ENCODE measurements around the gene TREX2.
"Not testable (repeated sequence)": the region's sequence is repeated elsewhere in the genome, so short reads cannot be mapped to it uniquely, and the experiment has no call there.

TREX2 gene

DNA sequence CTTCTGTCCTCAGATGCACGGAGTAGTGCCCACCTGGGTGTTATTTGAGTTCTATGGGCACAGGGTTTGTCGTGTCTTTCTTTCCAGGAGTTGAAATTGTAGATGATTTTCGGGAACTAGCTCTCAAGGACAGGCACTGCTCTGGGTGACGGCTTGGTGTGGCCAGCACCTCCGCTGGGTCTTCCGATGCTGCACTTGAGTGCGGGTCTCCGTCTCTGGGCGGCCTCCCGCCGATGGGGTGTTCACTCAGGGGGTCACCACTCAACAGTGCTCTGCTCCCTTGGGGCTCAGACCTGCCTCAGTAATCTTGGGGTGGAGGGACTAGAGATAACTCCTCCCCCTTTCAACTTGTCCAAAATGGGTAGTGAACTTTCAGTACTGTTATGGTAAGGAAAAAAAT lies 32.1 kb downstream of the TREX2 start:
- H3K4me1 Mint-ChIP-seq (ENCODE audit: low read depth) = peaks cover 7% of the 10 kb centered on the region
- no peaks in the 10 kb centered on the region for H3K9me3 Mint-ChIP-seq (ENCODE audit: low read depth)
- H3K4me3 Mint-ChIP-seq = no peak overlapping the region
- H3K27ac Mint-ChIP-seq = no peak overlapping the region
- H3K36me3 Mint-ChIP-seq = no peaks in the 10 kb centered on the region
- H3K27me3 Mint-ChIP-seq = no peaks in the 10 kb centered on the region

DNA sequence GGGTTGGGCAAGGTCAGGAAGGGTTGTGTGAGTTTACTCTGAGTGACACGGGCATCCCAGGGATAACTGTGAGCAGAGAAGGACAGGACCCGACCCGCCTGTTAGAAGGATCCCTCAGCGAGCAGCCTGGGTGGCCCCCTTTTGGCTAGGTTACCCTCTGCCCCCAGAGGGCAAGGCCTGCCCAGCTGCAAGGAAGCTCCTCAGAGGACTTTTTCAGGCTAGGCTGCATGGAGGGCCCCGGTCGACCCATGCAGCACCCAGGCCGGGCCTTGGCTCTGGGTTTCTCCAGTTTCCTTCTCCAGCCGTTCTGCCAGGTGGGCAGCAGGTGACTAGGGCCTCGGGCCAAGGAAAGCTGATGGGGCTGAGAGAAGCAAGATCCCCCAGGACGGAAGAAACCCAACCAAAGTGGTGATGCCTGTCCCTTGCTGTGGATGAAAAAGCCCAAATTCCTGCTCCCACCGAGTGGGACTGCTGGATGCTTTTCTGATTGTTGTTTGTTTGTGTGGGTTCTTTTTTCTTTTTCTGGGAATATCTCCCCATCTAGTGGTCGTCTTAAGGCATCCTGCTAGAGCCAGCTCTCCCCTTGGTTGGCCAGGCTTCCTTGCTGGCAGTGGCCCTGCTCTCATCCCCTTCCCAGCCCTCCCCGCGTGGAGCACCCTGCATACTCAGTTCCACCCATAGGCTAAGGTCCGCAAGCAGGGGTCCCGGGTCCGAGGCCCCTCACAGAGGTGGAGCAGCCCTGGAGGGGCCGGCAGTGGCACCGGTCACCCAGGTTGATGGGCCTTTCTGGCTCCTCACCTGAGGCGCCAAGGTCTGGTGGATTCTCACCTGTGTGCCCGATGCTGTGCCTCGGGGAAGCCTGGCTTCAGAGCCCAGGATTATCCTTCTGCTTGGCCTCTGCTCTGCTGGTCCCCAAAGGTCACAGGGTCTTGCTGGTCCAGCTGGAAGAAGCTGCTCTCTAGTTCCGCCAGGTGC lies 32.8 kb downstream of the TREX2 start:
- Mint-ChIP-seq H3K27me3 (no peaks in the 10 kb centered on the region), H3K36me3 (no peaks in the 10 kb centered on the region), H3K4me3 (no peak overlapping the region), H3K27ac (no peak overlapping the region), H3K4me1 (ENCODE audit: low read depth) (peaks cover 7% of the 10 kb centered on the region), H3K9me3 (ENCODE audit: low read depth) (no peaks in the 10 kb centered on the region)

DNA sequence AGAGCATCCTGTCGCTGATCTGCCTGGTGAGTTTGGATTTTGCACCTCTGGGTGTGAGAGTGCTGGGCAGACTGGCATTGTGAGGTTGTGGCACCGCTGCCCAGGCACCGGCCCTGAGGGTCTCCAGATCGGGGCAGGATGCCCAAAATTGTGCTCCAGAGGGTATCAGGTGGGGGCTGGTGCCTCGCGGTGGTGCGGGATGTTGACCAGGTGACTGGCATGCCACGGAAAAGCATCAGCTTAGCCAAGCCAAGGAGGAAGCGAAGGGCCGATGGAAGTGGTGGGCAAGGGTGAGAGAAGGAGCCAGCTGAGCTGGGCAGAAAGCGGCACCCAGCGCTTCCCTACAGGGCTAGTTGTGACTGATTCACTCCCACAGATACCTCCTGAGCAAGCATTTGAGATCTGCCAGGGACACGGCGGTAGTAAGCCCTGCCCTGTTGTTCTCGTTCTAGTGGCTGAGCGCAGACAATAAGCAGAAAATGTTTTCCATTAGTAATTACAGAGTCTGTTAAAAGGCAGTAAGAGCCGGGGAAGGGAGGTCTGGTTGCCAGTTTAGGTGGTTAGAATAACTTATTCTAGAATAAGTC lies 33.8 kb downstream of the TREX2 start:
- Mint-ChIP-seq H3K27me3 (no peaks in the 10 kb centered on the region), H3K36me3 (no peaks in the 10 kb centered on the region), H3K27ac (no peak overlapping the region), H3K4me1 (ENCODE audit: low read depth) (peaks cover 7% of the 10 kb centered on the region), H3K9me3 (ENCODE audit: low read depth) (no peaks in the 10 kb centered on the region), H3K4me3 (peak overlapping the region; percentile 75)

DNA sequence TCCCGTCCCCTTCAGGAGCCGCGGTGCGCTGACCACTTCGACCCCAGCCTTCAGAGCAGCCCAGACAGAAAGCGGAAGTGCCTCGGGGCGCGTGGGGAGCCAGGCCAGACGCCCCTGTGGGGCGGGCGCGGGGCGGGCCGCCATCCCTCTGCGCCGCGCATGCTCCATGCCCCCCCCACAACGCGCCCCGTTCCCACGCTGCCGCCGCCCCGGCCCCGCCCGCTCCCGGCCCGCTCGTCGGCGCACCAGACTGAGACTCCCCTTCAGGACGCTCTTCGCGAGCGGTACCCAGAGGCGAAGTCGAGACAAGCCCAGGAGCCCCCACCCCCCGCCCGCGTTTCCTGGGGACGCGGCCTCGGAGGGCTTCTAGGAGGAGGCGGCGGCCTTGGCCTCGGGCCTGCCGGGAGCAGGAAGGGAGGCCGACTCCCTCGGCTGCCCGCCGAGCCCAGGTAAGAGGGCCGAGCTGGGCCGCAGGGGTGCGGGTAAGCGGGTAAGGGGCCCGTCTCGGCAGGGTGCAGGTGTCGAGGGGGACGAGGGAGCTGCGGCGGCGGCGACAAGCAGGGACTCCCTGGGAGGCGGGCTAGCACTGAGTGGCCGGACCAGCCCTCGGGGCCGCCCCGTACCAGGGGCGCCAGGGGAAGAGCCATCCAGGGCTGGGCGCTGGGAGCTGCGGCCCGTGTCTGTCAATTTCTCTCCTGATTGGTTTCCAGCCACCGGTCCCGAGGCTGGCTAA lies 34.4 kb downstream of the TREX2 start, which contains the start of gene ZFP92:
Gene ZFP92 (plus strand): TSS at position 218 of the 733 bp plus-strand sequence. CDS start 6,851 bp downstream, outside the sequence.
- peak within 1 kb of the TSS; percentile 75 for H3K4me3 Mint-ChIP-seq
- H3K4me1 Mint-ChIP-seq (ENCODE audit: low read depth) = peaks cover 7% of the 10 kb centered on the region
- H3K27me3 Mint-ChIP-seq = no peaks in the 10 kb centered on the region
- H3K9me3 Mint-ChIP-seq (ENCODE audit: low read depth) = no peaks in the 10 kb centered on the region
- H3K27ac Mint-ChIP-seq = no peak within 1 kb of the TSS
- H3K36me3 Mint-ChIP-seq = no peaks in the 10 kb centered on the region

DNA sequence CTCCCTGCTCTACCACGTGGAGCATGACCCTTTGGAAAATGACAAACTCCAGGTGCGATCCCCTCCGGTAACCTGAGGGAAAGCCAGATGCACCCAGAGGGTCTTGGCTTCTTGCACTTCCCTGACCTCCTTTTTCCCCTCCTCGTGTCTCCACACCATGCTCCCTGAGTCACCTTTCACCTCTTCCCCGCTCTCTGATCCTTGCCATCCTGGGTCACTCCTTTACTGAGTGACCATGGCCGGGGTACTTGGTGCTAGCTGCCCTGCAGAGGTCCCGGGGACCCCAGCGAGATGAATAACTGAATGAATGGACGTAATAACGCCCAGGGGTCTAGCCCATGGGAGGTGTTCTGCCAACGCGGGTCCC lies 35.0 kb downstream of the TREX2 start:
- Mint-ChIP-seq H3K27ac (no peak overlapping the region), H3K36me3 (no peaks in the 10 kb centered on the region), H3K4me3 (peak overlapping the region; percentile 71)

DNA sequence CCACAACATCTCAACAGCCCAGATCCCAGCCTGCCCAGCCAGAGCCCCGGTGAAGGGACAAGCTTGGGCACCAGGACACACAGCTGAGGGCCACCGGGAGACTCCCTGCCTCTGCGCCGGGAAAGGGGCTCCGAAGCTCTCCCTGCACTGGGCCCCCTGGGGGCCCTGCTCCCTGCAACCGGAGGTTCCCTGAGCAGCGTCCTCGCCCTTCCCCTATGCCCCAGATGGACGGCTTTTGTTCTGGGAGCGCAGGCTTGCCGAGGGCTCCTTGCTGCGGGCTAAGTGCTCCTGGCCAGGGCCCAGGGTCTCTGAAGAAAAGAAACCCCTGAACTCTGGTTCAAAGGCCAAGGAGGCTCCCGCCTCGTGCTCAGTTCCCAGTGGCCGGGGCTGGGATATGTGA lies 35.5 kb downstream of the TREX2 start:
- no peak overlapping the region for H3K27ac Mint-ChIP-seq
- peaks cover 7% of the 10 kb centered on the region for H3K4me1 Mint-ChIP-seq (ENCODE audit: low read depth)
- no peaks in the 10 kb centered on the region for H3K27me3 Mint-ChIP-seq
- peak overlapping the region; percentile 71 for H3K4me3 Mint-ChIP-seq
- no peaks in the 10 kb centered on the region for H3K36me3 Mint-ChIP-seq
- H3K9me3 Mint-ChIP-seq (ENCODE audit: low read depth) = no peaks in the 10 kb centered on the region

More for the DNA sequence above, 35.0 kb downstream of the TREX2 start:
- peaks cover 7% of the 10 kb centered on the region for H3K4me1 Mint-ChIP-seq (ENCODE audit: low read depth)
- H3K9me3 Mint-ChIP-seq (ENCODE audit: low read depth) = no peaks in the 10 kb centered on the region
- no peaks in the 10 kb centered on the region for H3K27me3 Mint-ChIP-seq

DNA sequence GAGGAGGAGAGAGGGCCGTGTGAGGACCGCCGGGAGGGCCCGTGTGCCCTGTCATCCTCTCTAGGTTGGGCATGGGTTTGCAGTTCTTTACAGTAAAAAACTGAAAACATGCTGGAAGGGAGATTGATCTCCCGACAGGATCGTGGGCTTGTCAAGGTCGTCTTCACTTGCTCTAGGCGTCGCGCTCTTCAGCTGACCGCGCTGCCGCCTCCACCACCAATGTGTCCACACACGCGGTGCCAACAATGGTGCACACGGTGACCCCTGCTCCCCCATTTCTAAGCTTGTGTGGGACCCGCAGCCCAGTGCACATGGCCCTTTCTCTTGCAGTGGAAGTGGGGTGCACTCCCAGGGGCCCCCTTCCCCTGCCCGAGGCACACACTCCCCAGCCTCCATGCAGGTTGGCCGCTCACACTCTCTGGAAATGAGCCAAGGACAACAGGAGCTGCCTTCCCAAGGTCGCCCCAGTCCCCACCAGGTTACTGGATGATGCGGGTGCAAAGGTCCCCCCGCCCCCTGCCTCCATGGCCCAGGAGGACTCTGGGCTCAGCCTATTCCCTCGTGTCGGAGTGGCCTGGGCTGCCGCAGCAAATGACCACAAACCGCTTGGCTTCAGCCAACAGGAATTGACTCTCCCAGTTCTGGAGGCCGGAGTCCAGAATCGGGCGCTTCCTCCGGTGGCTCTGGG lies 36.3 kb downstream of the TREX2 start:
- Mint-ChIP-seq H3K9me3 (ENCODE audit: low read depth) (no peaks in the 10 kb centered on the region), H3K4me1 (ENCODE audit: low read depth) (peaks cover 7% of the 10 kb centered on the region), H3K27me3 (no peaks in the 10 kb centered on the region), H3K27ac (no peak overlapping the region), H3K4me3 (no peak overlapping the region), H3K36me3 (no peaks in the 10 kb centered on the region)

DNA sequence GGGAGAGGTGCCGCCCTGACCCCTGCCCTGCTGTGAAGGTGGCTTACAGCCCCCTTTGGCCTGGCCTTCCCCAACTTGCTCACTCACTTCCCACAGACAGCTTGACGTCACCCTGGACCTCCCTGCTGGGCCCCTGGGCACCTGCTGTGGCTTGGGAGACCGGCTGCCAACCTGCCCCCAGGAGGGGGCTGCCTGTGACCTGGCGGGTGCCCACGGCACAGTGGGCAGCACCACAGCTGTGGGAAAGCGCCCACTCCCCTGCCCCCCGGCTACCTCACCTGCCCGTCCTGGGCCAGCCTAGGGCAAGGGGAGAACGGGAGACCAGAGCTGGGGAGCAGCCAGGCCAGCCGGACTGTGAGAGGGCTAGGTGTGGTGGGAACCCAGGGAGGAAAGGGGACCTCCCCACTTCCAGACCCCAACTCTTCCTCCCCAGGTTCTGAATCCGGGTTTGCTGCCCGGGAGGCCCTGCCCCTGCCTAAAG lies 36.9 kb downstream of the TREX2 start:
- H3K27me3 Mint-ChIP-seq = no peaks in the 10 kb centered on the region
- H3K36me3 Mint-ChIP-seq = no peaks in the 10 kb centered on the region
- peaks cover 7% of the 10 kb centered on the region for H3K4me1 Mint-ChIP-seq (ENCODE audit: low read depth)
- no peak overlapping the region for H3K27ac Mint-ChIP-seq
- no peaks in the 10 kb centered on the region for H3K9me3 Mint-ChIP-seq (ENCODE audit: low read depth)
- no peak overlapping the region for H3K4me3 Mint-ChIP-seq

DNA sequence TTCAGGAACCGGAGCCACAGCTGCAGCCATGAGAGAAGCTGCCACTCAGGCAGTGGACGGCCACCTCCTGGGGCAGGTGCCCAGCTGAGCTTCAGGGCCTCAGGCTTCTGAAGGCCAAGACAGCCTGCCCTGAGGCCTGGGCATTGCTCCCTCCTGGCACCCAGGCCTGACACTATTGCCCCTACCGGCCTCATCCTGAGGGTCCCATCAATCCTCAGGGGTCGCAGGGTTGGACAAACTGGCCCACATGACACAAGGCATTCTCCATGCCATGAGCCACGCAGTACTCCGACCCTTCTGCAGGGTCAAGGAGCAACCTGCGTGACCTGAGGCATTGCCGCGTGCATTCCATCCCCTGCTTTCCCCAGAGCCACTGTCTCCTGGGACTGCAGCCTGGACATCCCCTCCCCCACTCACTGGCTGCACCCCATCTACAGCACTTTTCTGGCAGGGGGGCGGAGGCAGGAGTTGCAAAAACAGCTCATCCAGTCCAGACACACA lies 37.6 kb downstream of the TREX2 start:
- Mint-ChIP-seq H3K27ac (no peak overlapping the region), H3K4me1 (ENCODE audit: low read depth) (peaks cover 7% of the 10 kb centered on the region), H3K4me3 (no peak overlapping the region), H3K9me3 (ENCODE audit: low read depth) (no peaks in the 10 kb centered on the region), H3K36me3 (no peaks in the 10 kb centered on the region), H3K27me3 (no peaks in the 10 kb centered on the region)

DNA sequence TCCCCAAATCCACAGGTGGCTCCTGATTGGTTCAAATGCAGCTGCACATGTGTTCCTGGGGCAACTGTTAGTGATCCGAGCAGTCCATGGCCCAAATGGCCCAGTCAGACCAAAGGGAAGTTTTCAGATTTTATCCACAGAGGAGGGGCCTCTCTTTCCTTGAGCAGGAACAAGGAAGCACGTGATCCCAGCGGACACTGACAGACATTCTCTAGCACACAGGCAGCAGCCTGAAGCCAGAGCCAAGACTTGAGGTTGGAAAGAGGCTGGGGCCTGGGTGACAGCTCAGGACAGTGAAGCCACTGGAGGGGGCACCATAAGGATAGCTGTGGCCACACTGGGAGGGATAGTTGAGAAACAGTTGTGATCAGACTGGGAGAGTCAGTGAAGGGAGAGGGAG lies 38.1 kb downstream of the TREX2 start:
- Mint-ChIP-seq H3K9me3 (ENCODE audit: low read depth) (no peaks in the 10 kb centered on the region), H3K4me1 (ENCODE audit: low read depth) (peaks cover 7% of the 10 kb centered on the region), H3K27me3 (no peaks in the 10 kb centered on the region), H3K27ac (no peak overlapping the region), H3K36me3 (no peaks in the 10 kb centered on the region), H3K4me3 (no peak overlapping the region)

DNA sequence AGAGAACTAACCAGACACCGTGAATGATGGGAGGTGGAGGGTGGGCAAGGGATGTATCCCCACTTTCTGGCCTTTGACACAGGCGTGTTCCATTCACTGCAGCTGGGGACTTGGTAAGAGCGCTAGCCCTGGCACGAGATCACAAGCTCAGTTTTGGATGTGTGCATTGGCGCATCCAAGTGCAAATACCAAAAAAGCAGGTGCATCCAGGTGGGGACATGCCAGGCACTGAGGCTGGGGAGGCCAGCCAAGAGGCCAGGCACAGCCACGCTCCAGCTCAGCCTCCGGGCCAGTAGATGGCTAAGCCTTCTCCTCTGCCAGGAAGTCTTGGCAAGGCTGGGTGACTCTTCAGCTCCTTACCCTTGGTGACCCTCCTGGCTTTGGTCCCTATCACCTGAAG lies 39.0 kb downstream of the TREX2 start:
- H3K4me1 Mint-ChIP-seq (ENCODE audit: low read depth) = peaks cover 1% of the 10 kb centered on the region
- no peaks in the 10 kb centered on the region for H3K9me3 Mint-ChIP-seq (ENCODE audit: low read depth)
- H3K4me3 Mint-ChIP-seq = no peak overlapping the region
- no peaks in the 10 kb centered on the region for H3K36me3 Mint-ChIP-seq
- H3K27ac Mint-ChIP-seq = no peak overlapping the region
- H3K27me3 Mint-ChIP-seq = no peaks in the 10 kb centered on the region

DNA sequence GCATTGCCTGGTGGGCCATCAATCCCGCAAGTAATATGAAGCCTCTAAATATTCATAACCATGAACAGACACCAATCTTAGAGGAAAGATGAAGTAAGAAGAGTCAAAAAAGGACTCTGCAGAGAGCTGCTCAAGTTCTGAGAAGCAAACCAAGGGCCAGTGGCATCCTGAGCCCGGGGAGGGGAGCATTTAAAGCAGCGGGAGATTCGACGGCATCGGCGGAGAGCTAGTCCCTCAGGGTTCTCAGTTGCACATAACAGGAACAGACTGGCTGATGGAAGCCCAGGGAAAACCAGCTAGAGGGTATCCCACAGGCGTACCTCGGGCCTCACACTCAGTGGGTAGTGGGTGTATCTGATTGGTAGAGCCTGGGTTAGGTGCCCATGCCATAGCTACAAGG lies 39.8 kb downstream of the TREX2 start:
- H3K4me3 Mint-ChIP-seq = no peak overlapping the region
- no peaks in the 10 kb centered on the region for H3K9me3 Mint-ChIP-seq (ENCODE audit: low read depth)
- no peaks in the 10 kb centered on the region for H3K27me3 Mint-ChIP-seq
- H3K27ac Mint-ChIP-seq = no peak overlapping the region
- no peaks in the 10 kb centered on the region for H3K4me1 Mint-ChIP-seq (ENCODE audit: low read depth)
- H3K36me3 Mint-ChIP-seq = no peaks in the 10 kb centered on the region

DNA sequence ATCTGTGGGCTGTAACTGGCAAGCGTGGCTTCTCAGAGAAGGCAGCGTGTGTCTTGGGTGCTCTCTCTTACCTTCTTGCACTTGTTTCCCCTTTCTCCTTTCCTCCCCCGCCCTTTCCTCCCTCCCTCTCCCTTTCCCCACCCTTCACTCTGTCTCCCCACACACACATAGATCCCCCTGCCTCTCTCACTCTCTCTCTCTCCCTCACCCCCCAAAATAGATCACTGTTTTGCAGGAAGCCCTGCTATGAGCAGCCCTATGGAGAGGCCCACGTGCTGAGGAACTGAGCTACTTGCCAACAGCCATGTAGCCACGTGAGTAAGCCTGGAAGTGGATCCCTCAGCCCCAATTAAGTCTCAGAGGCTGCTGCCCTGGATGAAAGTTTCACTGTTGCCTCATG lies 40.4 kb downstream of the TREX2 start:
- H3K9me3 Mint-ChIP-seq (ENCODE audit: low read depth) = no peaks in the 10 kb centered on the region
- no peak overlapping the region for H3K27ac Mint-ChIP-seq
- no peak overlapping the region for H3K4me3 Mint-ChIP-seq
- no peaks in the 10 kb centered on the region for H3K36me3 Mint-ChIP-seq
- no peaks in the 10 kb centered on the region for H3K4me1 Mint-ChIP-seq (ENCODE audit: low read depth)
- no peaks in the 10 kb centered on the region for H3K27me3 Mint-ChIP-seq

DNA sequence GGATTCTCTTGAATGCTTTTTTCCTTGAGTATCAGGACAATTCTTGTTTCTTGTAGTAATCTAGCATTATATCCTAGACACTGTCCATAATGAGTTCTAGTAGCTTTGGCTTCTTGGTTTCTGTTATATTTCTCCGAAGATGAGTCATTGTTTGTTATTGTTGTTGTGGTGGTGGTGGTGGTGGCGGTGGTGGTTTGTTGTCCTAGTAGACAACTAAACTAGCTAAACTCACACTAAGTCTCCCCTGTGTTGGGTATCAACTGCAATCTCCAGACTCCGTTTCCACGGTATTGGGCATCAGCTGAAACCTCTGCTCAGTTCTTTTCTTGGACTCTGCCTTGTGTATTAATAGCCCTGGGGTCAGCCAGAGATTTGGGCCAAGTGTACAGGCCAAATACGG lies 41.5 kb downstream of the TREX2 start:
- H3K9me3 Mint-ChIP-seq (ENCODE audit: low read depth); H3K4me3 Mint-ChIP-seq; H3K36me3 Mint-ChIP-seq; H3K27me3 Mint-ChIP-seq; H3K4me1 Mint-ChIP-seq (ENCODE audit: low read depth); H3K27ac Mint-ChIP-seq: not testable (repeated sequence)
